ENCODE measurements around the gene GZMH. TPM values are rescaled to one million over a fixed set of nuclear protein-coding genes. Genes with fewer than 3 reads are reported as not detected.
A peak's percentile ranks its signal among the peaks of the same experiment; 100 is the strongest.
"Not testable (repeated sequence)": the region's sequence is repeated elsewhere in the genome, so short reads cannot be mapped to it uniquely, and the experiment has no call there.

Gene GZMH
- total RNA-seq (2014; rRNA removed; shearing (Covaris generic); ENCODE audit: low replicate concordance) = not detected in 2 replicates

GRCh38 chr14:24609655-24610344 lies at the start of gene GZMH:
Gene GZMH, minus strand, starts transcription at chr14:24609685. Its CDS starts 72 bp downstream, at chr14:24609613.
- H3K36me3 ChIP-seq = no peaks in the 10 kb centered on the region
- no peak for DNase-seq

GRCh38 chr14:24648361-24648760 lies 38.9 kb upstream of the GZMH start:
- H3K9me3 ChIP-seq, H3K4me3 ChIP-seq, DNase-seq, H3K27me3 ChIP-seq, H3K36me3 ChIP-seq: not testable (repeated sequence)

More at GRCh38 chr14:24609655-24610344, at the start of gene GZMH:
- H3K9me3 ChIP-seq = no peaks in the 10 kb centered on the region
- no peaks in the 10 kb centered on the region for H3K27me3 ChIP-seq
- H3K4me3 ChIP-seq = no peak within 1 kb of the TSS

- Histone ChIP-seq H3K4me3 (no peak overlapping the region), H3K27me3 (no peaks in the 10 kb centered on the region), H3K36me3 (no peaks in the 10 kb centered on the region), H3K9me3 (no peaks in the 10 kb centered on the region)
- no peak for DNase-seq
Measured at GRCh38 chr14:24639905-24640304, 30.4 kb upstream of the GZMH start.

GRCh38 chr14:24639270-24639669 lies 29.8 kb upstream of the GZMH start:
- Histone ChIP-seq H3K9me3 (no peaks in the 10 kb centered on the region), H3K4me3 (no peak overlapping the region), H3K36me3 (no peaks in the 10 kb centered on the region), H3K27me3 (no peaks in the 10 kb centered on the region)
- DNase-seq = no peak

GRCh38 chr14:24634158-24634557 lies 24.7 kb upstream of the GZMH start, which contains the start of gene GZMB:
Gene GZMB, minus strand, starts transcription at chr14:24634190. Its CDS starts 30 bp downstream, at chr14:24634160.
- no peaks in the 10 kb centered on the region for H3K9me3 ChIP-seq
- DNase-seq = no peak
- H3K4me3 ChIP-seq = no peak within 1 kb of the TSS
- H3K36me3 ChIP-seq = no peaks in the 10 kb centered on the region
- H3K27me3 ChIP-seq = no peaks in the 10 kb centered on the region

- no peak for DNase-seq
- H3K36me3 ChIP-seq = no peaks in the 10 kb centered on the region
- no peaks in the 10 kb centered on the region for H3K9me3 ChIP-seq
- no peak overlapping the region for H3K4me3 ChIP-seq
- H3K27me3 ChIP-seq = no peaks in the 10 kb centered on the region
Measured at GRCh38 chr14:24633353-24633752, 23.9 kb upstream of the GZMH start.

GRCh38 chr14:24632761-24633160 lies 23.3 kb upstream of the GZMH start:
- no peaks in the 10 kb centered on the region for H3K36me3 ChIP-seq
- no peaks in the 10 kb centered on the region for H3K9me3 ChIP-seq
- H3K27me3 ChIP-seq = no peaks in the 10 kb centered on the region
- H3K4me3 ChIP-seq = no peak overlapping the region
- no peak for DNase-seq

GRCh38 chr14:24632336-24632735 lies 22.9 kb upstream of the GZMH start:
- DNase-seq = no peak
- Histone ChIP-seq H3K4me3 (no peak overlapping the region), H3K27me3 (no peaks in the 10 kb centered on the region), H3K9me3 (no peaks in the 10 kb centered on the region), H3K36me3 (no peaks in the 10 kb centered on the region)

- H3K9me3 ChIP-seq = no peaks in the 10 kb centered on the region
- H3K4me3 ChIP-seq = no peak overlapping the region
- no peaks in the 10 kb centered on the region for H3K27me3 ChIP-seq
- H3K36me3 ChIP-seq = no peaks in the 10 kb centered on the region
- DNase-seq = no peak
Measured at GRCh38 chr14:24631749-24632335, 22.4 kb upstream of the GZMH start.

- H3K4me3 ChIP-seq = no peak overlapping the region
- no peaks in the 10 kb centered on the region for H3K9me3 ChIP-seq
- DNase-seq = peak; percentile 63
- H3K27me3 ChIP-seq = no peaks in the 10 kb centered on the region
- H3K36me3 ChIP-seq = no peaks in the 10 kb centered on the region
Measured at GRCh38 chr14:24630872-24631477, 21.5 kb upstream of the GZMH start.

GRCh38 chr14:24630087-24630871 lies 20.8 kb upstream of the GZMH start:
- no peak for DNase-seq
- no peaks in the 10 kb centered on the region for H3K36me3 ChIP-seq
- H3K9me3 ChIP-seq = no peaks in the 10 kb centered on the region
- no peaks in the 10 kb centered on the region for H3K27me3 ChIP-seq
- H3K4me3 ChIP-seq = no peak overlapping the region

- no peak overlapping the region for H3K4me3 ChIP-seq
- no peak for DNase-seq
Measured at GRCh38 chr14:24629521-24629920, 20.0 kb upstream of the GZMH start.

GRCh38 chr14:24613747-24614146 lies 4.3 kb upstream of the GZMH start:
- Histone ChIP-seq H3K36me3 (no peaks in the 10 kb centered on the region), H3K9me3 (no peaks in the 10 kb centered on the region), H3K4me3 (no peak overlapping the region), H3K27me3 (no peaks in the 10 kb centered on the region)
- no peak for DNase-seq

More at GRCh38 chr14:24629521-24629920, 20.0 kb upstream of the GZMH start:
- no peaks in the 10 kb centered on the region for H3K9me3 ChIP-seq
- no peaks in the 10 kb centered on the region for H3K27me3 ChIP-seq
- no peaks in the 10 kb centered on the region for H3K36me3 ChIP-seq

- Histone ChIP-seq H3K4me3 (no peak overlapping the region), H3K27me3 (no peaks in the 10 kb centered on the region), H3K9me3 (no peaks in the 10 kb centered on the region), H3K36me3 (no peaks in the 10 kb centered on the region)
- DNase-seq = no peak
Measured at GRCh38 chr14:24613241-24613640, 3.8 kb upstream of the GZMH start.

- peak; percentile 17 for DNase-seq
- Histone ChIP-seq H3K4me3 (no peak overlapping the region), H3K36me3 (no peaks in the 10 kb centered on the region), H3K27me3 (no peaks in the 10 kb centered on the region), H3K9me3 (no peaks in the 10 kb centered on the region)
Measured at GRCh38 chr14:24612196-24612595, 2.7 kb upstream of the GZMH start.

GRCh38 chr14:24607635-24608514 lies 1.6 kb downstream of the GZMH start:
- H3K27me3 ChIP-seq = no peaks in the 10 kb centered on the region
- no peaks in the 10 kb centered on the region for H3K9me3 ChIP-seq
- H3K36me3 ChIP-seq = no peaks in the 10 kb centered on the region
- no peak for DNase-seq
- no peak overlapping the region for H3K4me3 ChIP-seq
